GM19351 (cell line): ENCODE results near the gene MAD1L1.
"Not testable (repeated sequence)": the region's sequence is repeated elsewhere in the genome, so short reads cannot be mapped to it uniquely, and the experiment has no call there.

Source experiments
- ATAC-seq: cut with Tn5 transposase; IDR thresholded peaks from one replicate; pipeline ENCODE4 v1.9.1; 2021; ENCODE audit warnings: mild to moderate bottlenecking, moderate library complexity; ENCODE audit not compliant: unreplicated experiment

Gene MAD1L1

GRCh38 chr7:2037808-2038522, 194.8 kb downstream of the MAD1L1 start:
- ATAC-seq, result no peak

GRCh38 chr7:2037301-2037807, 195.4 kb downstream of the MAD1L1 start:
- no peak for ATAC-seq

- ATAC-seq, result no peak
Measured at GRCh38 chr7:2036786-2037185, 196.0 kb downstream of the MAD1L1 start.

- not testable (repeated sequence) for ATAC-seq
Measured at GRCh38 chr7:2036201-2036600, 196.5 kb downstream of the MAD1L1 start.

GRCh38 chr7:2034291-2035201, 198.2 kb downstream of the MAD1L1 start:
- ATAC-seq, result no peak

GRCh38 chr7:2033586-2034135, 199.1 kb downstream of the MAD1L1 start:
- ATAC-seq, result no peak

- ATAC-seq, result no peak
Measured at GRCh38 chr7:2032876-2033407, 199.8 kb downstream of the MAD1L1 start.

- no peak for ATAC-seq
Measured at GRCh38 chr7:2032030-2032875, 200.5 kb downstream of the MAD1L1 start.

GRCh38 chr7:2031451-2031845, 201.3 kb downstream of the MAD1L1 start:
- ATAC-seq, result no peak

GRCh38 chr7:2030475-2031450, 202.0 kb downstream of the MAD1L1 start:
- ATAC-seq, result no peak

- ATAC-seq, result no peak
Measured at GRCh38 chr7:2029936-2030335, 202.8 kb downstream of the MAD1L1 start.

- ATAC-seq, result no peak
Measured at GRCh38 chr7:2029211-2029905, 203.4 kb downstream of the MAD1L1 start.

- no peak for ATAC-seq
Measured at GRCh38 chr7:2028733-2029132, 204.0 kb downstream of the MAD1L1 start.

- no peak for ATAC-seq
Measured at GRCh38 chr7:2025188-2025587, 207.6 kb downstream of the MAD1L1 start.

- ATAC-seq, result no peak
Measured at GRCh38 chr7:2024567-2024918, 208.2 kb downstream of the MAD1L1 start.

GRCh38 chr7:2023877-2024566, 208.7 kb downstream of the MAD1L1 start:
- ATAC-seq, result no peak

- no peak for ATAC-seq
Measured at GRCh38 chr7:2022737-2023250, 210.0 kb downstream of the MAD1L1 start.

- no peak for ATAC-seq
Measured at GRCh38 chr7:2022021-2022409, 210.7 kb downstream of the MAD1L1 start.
